ENCODE measurements around the gene ITLN2.
A peak's percentile ranks its signal among the peaks of the same experiment; 100 is the strongest.
"Not testable (repeated sequence)": the region's sequence is repeated elsewhere in the genome, so short reads cannot be mapped to it uniquely, and the experiment has no call there.

ITLN2 gene

GRCh38 chr1:160954158-160955104 lies at the start of gene ITLN2:
TSS of gene ITLN2 (minus strand) at chr1:160954809. CDS start at chr1:160954741, 68 bp downstream.
- no peak for DNase-seq

GRCh38 chr1:161001525-161001924 lies 46.9 kb upstream of the ITLN2 start:
- peak; percentile 36 for DNase-seq

GRCh38 chr1:161000736-161001480 lies 46.3 kb upstream of the ITLN2 start:
- no peak for DNase-seq

GRCh38 chr1:160999376-160999775 lies 44.8 kb upstream of the ITLN2 start:
- no peak for DNase-seq

- DNase-seq, result peak; percentile 17
These were observed 42.9 kb upstream of the ITLN2 start for GRCh38 chr1:160997323-160998038.

- no peak for DNase-seq
These were observed 41.6 kb upstream of the ITLN2 start for GRCh38 chr1:160996178-160996577.

GRCh38 chr1:160993544-160994193 lies 39.1 kb upstream of the ITLN2 start:
- DNase-seq, result no peak

- DNase-seq, result not testable (repeated sequence)
These were observed 37.4 kb upstream of the ITLN2 start for GRCh38 chr1:160992036-160992435.

- no peak for DNase-seq
These were observed 32.9 kb upstream of the ITLN2 start for GRCh38 chr1:160987359-160988050.

GRCh38 chr1:160985723-160986122 lies 31.1 kb upstream of the ITLN2 start:
- no peak for DNase-seq

GRCh38 chr1:160981584-160982411 lies 27.2 kb upstream of the ITLN2 start:
- no peak for DNase-seq

- DNase-seq, result no peak
These were observed 24.7 kb upstream of the ITLN2 start for GRCh38 chr1:160979286-160979685.

GRCh38 chr1:160978510-160978927 lies 23.9 kb upstream of the ITLN2 start:
- DNase-seq, result peak; percentile 9

GRCh38 chr1:160975026-160975425 lies 20.4 kb upstream of the ITLN2 start:
- DNase-seq, result no peak

- no peak for DNase-seq
These were observed 18.9 kb upstream of the ITLN2 start for GRCh38 chr1:160973491-160973890.

- no peak for DNase-seq
These were observed 18.3 kb upstream of the ITLN2 start for GRCh38 chr1:160972939-160973338.

GRCh38 chr1:160971618-160972056 lies 17.0 kb upstream of the ITLN2 start:
- no peak for DNase-seq

GRCh38 chr1:160963521-160963920 lies 8.9 kb upstream of the ITLN2 start:
- no peak for DNase-seq

GRCh38 chr1:160961419-160961818 lies 6.8 kb upstream of the ITLN2 start:
- DNase-seq, result no peak

GRCh38 chr1:160956966-160957365 lies 2.4 kb upstream of the ITLN2 start:
- DNase-seq, result no peak

GRCh38 chr1:160953030-160953429 lies 1.6 kb downstream of the ITLN2 start:
- no peak for DNase-seq

Measured in NCI-H1092 (cell line).